ENCODE data around the gene FAM3A. TPM values are rescaled to one million over a fixed set of nuclear protein-coding genes. Genes with fewer than 3 reads are reported as not detected.

FAM3A gene
- total and polyA plus RNA-seq, 8 donors: 27.1 to 45.3 (median 34.8) TPM

GRCh38 chrX:154466036-154466435, 50.0 kb downstream of the FAM3A start:
- intact Hi-C loops (cut with DNase I): no loop called here
- Histone ChIP-seq H3K4me1 (no peaks in the 10 kb centered on the region), H3K36me3 (peaks cover 0 to 79% of the 10 kb centered on the region in 2 donors), H3K27ac (no peak overlapping the region), H3K27me3 (no peaks in the 10 kb centered on the region), H3K4me3 (no peak overlapping the region), H3K9me3 (no peaks in the 10 kb centered on the region)
- ATAC-seq (no peak), DNase-seq (no peak)
- TF ChIP-seq CTCF (IDR thresholded peaks at IDR 0.05): no peak

GRCh38 chrX:154465601-154466000, 50.4 kb downstream of the FAM3A start:
- no peaks in the 10 kb centered on the region for H3K27me3 ChIP-seq
- H3K27ac ChIP-seq: no peak overlapping the region
- no peaks in the 10 kb centered on the region for H3K4me1 ChIP-seq
- no peak for TF ChIP-seq CTCF (IDR thresholded peaks at IDR 0.05)
- H3K9me3 ChIP-seq: no peaks in the 10 kb centered on the region
- ATAC-seq (no peak), DNase-seq (no peak)
- intact Hi-C loops (cut with DNase I): no loop called here
- H3K4me3 ChIP-seq: no peak overlapping the region
- H3K36me3 ChIP-seq: peaks cover 0 to 76% of the 10 kb centered on the region in 2 donors

- Histone ChIP-seq H3K36me3 (peaks cover 0 to 69% of the 10 kb centered on the region in 2 donors), H3K4me1 (no peaks in the 10 kb centered on the region), H3K4me3 (no peak overlapping the region), H3K27me3 (no peaks in the 10 kb centered on the region), H3K27ac (no peak overlapping the region), H3K9me3 (no peaks in the 10 kb centered on the region)
- no peak for DNase-seq
- intact Hi-C loops (cut with DNase I): no loop called here
- TF ChIP-seq CTCF (IDR thresholded peaks at IDR 0.05): no peak
- ATAC-seq: no peak
Measured at GRCh38 chrX:154464806-154465365, 51.1 kb downstream of the FAM3A start.

GRCh38 chrX:154463611-154464220, 52.3 kb downstream of the FAM3A start:
- ATAC-seq (no peak), DNase-seq (no peak)
- Histone ChIP-seq H3K36me3 (peaks cover 0 to 57% of the 10 kb centered on the region in 2 donors), H3K9me3 (no peaks in the 10 kb centered on the region), H3K4me3 (no peak overlapping the region), H3K27ac (no peak overlapping the region), H3K4me1 (no peaks in the 10 kb centered on the region), H3K27me3 (no peaks in the 10 kb centered on the region)
- intact Hi-C loops (cut with DNase I): no loop called here
- TF ChIP-seq CTCF (IDR thresholded peaks at IDR 0.05): no peak

- no peak overlapping the region for H3K4me3 ChIP-seq
- no peak for DNase-seq
- no peaks in the 10 kb centered on the region for H3K4me1 ChIP-seq
- no peaks in the 10 kb centered on the region for H3K27me3 ChIP-seq
- intact Hi-C loops (cut with DNase I): no loop called here
- H3K27ac ChIP-seq: no peak overlapping the region
- no peaks in the 10 kb centered on the region for H3K9me3 ChIP-seq
- H3K36me3 ChIP-seq: peaks cover 0 to 44% of the 10 kb centered on the region in 2 donors
- TF ChIP-seq CTCF (IDR thresholded peaks at IDR 0.05): no peak
- ATAC-seq: no peak
Measured at GRCh38 chrX:154462396-154462795, 53.6 kb downstream of the FAM3A start.
